Measurements from ENCODE around the gene GINS1. TPM values are rescaled to one million over a fixed set of nuclear protein-coding genes. Genes with fewer than 3 reads are reported as not detected.

GINS1 gene
- total and polyA plus RNA-seq, 2 experiments from 2014 or later = 32.0 to 65.4 TPM

DNA sequence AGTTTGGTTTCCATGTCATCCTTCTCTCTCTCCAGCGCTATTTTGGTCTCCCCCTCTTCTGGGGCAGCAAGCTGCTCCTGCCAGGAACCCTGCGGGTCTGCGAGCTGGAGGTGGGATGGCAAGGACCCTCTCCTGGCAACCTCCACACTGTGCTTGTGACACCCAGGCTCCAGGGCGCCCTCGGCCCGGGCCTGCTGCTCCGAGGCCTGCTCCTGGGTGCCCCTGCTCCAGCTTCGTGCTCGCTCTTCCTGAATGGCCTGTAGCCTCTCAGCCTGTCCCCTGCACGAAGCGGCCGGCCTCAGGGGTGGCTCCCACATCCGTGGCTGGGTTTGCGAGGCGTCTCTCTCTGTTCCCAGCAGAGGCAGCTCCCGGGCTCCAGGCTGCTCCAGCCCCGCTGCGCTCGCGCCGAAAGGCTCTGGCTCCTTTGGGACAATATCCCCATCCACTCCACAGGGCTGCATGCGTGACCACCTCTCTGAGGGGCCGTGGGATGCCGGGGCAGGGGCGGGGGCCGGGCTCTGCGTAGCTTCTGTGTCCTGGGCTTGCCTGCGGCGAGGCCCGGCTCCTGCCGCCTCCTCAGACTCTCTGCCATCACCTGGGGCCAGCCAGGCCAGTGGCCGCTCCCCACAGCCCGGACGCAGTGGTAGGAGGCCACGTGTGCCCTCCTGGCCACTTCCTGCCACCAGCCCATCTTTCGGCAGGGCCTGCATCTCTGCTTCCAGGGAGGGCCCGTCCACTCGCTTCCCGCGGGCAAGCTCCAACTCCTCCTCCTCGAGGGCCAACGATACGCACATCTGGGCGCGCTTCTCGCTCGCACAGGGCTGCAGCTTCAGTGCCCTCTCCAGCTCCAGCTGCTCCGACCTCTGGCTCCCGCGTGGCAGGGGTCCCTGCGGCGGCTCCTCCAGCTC, 68.9 kb downstream of the GINS1 start (continued):
- TF ChIP-seq NANOG (IDR thresholded peaks at IDR 0.05; ENCODE audit: borderline replicate concordance) (no peak), ZNF114 (CRISPR knock-in tag; IDR thresholded peaks at IDR 0.05) (no peak), EZH2phosphoT487 (IDR thresholded peaks at IDR 0.05; ENCODE audit: unreplicated experiment) (no peak), POLR2AphosphoS5 (IDR thresholded peaks at IDR 0.05; ENCODE audit: low read depth) (no peak), CREB1 (CRISPR knock-in tag; IDR thresholded peaks at IDR 0.05; ENCODE audit: low read depth) (no peak), ZNF331 (CRISPR knock-in tag; IDR thresholded peaks at IDR 0.05; ENCODE audit: low read depth) (no peak)

- ATAC-seq (no peak), DNase-seq (ENCODE audit: low spot score) (no peak)
- H3K4me1 ChIP-seq (ENCODE audit: insufficient read depth) = no peaks in the 10 kb centered on the region
- H3K27ac ChIP-seq (ENCODE audit: low read depth) = no peak overlapping the region
- no peaks in the 10 kb centered on the region for H3K9me2 ChIP-seq (ENCODE audit: insufficient read depth)
- Mint-ChIP-seq H3K9me3 (no peaks in the 10 kb centered on the region; the same call in 2 of the 3 replicates), H3K4me1 (no peaks in the 10 kb centered on the region), H3K4me3 (no peak overlapping the region), H3K27me3 (ENCODE audit: insufficient read depth, low read depth, poor library complexity) (no peaks in the 10 kb centered on the region), H3K27ac (no peak overlapping the region), H3K36me3 (ENCODE audit: low read depth) (peaks cover 51% of the 10 kb centered on the region)
- no peak overlapping the region for H3K4me2 ChIP-seq
- H3F3A ChIP-seq (replicated peaks; ENCODE audit: low read depth) = no peaks in the 10 kb centered on the region
- H4K20me1 ChIP-seq (replicated peaks; ENCODE audit: insufficient read depth) = peaks cover 5% of the 10 kb centered on the region
- no peak overlapping the region for H2AFZ ChIP-seq
- TF ChIP-seq CTCF (conservative IDR thresholded peaks at IDR 0.05; ENCODE audit: low read depth in 2 of 2) (no peak), STAT1 (IDR thresholded peaks at IDR 0.05; ENCODE audit: unreplicated experiment) (no peak), JUNB (IDR thresholded peaks at IDR 0.05; ENCODE audit: unreplicated experiment) (no peak)
- TF ChIP-seq, protein P1, sequence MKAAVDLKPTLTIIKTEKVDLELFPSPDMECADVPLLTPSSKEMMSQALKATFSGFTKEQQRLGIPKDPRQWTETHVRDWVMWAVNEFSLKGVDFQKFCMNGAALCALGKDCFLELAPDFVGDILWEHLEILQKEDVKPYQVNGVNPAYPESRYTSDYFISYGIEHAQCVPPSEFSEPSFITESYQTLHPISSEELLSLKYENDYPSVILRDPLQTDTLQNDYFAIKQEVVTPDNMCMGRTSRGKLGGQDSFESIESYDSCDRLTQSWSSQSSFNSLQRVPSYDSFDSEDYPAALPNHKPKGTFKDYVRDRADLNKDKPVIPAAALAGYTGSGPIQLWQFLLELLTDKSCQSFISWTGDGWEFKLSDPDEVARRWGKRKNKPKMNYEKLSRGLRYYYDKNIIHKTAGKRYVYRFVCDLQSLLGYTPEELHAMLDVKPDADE (IDR thresholded peaks at IDR 0.05) = no peak
- H3K36me3 ChIP-seq (ENCODE audit: insufficient read depth) = no peaks in the 10 kb centered on the region
- H3K79me2 ChIP-seq (replicated peaks; ENCODE audit: insufficient read depth) = no peaks in the 10 kb centered on the region
- H3K27me3 ChIP-seq (ENCODE audit: insufficient read depth) = no peaks in the 10 kb centered on the region
- H3K4me3 ChIP-seq = no peak overlapping the region
These were observed 69.8 kb downstream of the GINS1 start for GRCh38 chr20:25477014-25477882.
